ENCODE data around the gene VPS18. TPM values are rescaled to one million over a fixed set of nuclear protein-coding genes. Genes with fewer than 3 reads are reported as not detected.

Gene VPS18
- total and polyA plus RNA-seq, 2 donors (not counting 1 experiment from before 2014, with no cell fraction given), result 13.6 to 29.6 TPM

DNA sequence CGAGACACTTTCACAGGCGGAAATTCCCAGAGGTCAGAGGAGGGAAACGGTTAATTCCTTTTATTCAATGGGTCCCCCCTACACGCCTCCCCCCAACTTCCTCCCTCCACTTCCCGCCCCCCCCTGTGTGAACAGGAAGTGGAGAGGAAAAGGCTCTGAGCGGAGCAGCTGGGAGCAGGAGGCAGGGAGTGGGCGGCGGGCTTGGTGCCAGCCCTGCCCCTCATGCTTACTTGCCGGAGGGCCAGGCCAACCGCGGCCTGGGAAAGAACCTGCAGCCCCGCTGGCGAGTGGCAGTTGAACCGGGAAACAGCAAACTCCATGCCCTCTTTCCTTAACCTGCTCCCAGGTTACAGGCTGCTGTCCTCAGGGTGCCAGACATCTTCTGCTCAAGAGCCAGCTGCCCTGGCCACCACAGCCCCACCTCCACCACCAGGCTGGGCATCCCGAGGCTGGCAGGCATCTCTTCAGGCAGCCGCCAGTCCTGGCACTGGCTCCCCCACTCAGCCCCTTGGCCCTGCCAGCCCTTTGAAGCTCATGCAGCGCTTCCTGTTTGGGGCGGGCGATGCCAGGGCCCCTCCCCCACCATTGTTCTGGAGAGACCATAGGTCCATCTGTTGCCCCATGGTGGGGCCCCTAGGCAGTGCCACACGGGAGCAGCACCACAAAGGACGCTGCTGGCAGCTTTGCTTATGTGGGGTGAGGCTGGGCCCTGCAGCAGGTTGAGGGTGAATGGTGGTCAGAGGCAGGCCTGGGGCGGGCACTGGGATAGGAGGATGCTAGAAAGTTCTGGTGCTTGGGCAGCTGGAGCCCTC lies 12.9 kb downstream of the VPS18 start:
- Mint-ChIP-seq H3K4me1 (peaks cover 48% of the 10 kb centered on the region), H3K9me3 (ENCODE audit: insufficient read depth) (no peaks in the 10 kb centered on the region), H3K4me3 (peak overlapping the region; percentile 93), H3K27ac (peak overlapping the region; percentile 98), H3K27me3 (no peaks in the 10 kb centered on the region)
- Histone ChIP-seq H3K4me2 (replicated peaks; ENCODE audit: low read depth, low read length, poor library complexity, severe bottlenecking) (peak overlapping the region; percentile 98), H4K20me1 (ENCODE audit: control insufficient read depth, insufficient read depth, low read length, poor library complexity, severe bottlenecking) (peaks cover 6% of the 10 kb centered on the region), H3K9ac (ENCODE audit: low read length) (peak overlapping the region; percentile 86), H2AFZ (ENCODE audit: insufficient read depth, low read depth, low read length, poor library complexity, severe bottlenecking) (peak overlapping the region; percentile 73), H3K27ac (ENCODE audit: low read length in 2 of 2) (peak overlapping the region; percentile 98 to 99), H3K79me2 (ENCODE audit: control insufficient read depth, insufficient read depth, low read length) (no peaks in the 10 kb centered on the region), H3K4me1 (ENCODE audit: control insufficient read depth in 2 of 2, insufficient read depth in 2 of 2, low read length in 2 of 2) (peaks cover 30 to 60% of the 10 kb centered on the region in 2 donors), H3K27me3 (replicated peaks in 1 of 4; ENCODE audit: control extremely low read depth in 1 of 4, control insufficient read depth in 3 of 4, insufficient read depth in 4 of 4, low read length in 3 of 4) (no peaks in the 10 kb centered on the region), H3K9me3 (ENCODE audit: control extremely low read depth in 1 of 3, control insufficient read depth in 2 of 3, insufficient read depth in 1 of 3, low read length in 2 of 3) (no peaks in the 10 kb centered on the region), H3K36me3 (replicated peaks in 1 of 2; ENCODE audit: control extremely low read depth in 1 of 2, control insufficient read depth in 1 of 2, extremely low read depth in 1 of 2, insufficient read depth in 2 of 2, low read length in 1 of 2) (peaks cover 0 to 13% of the 10 kb centered on the region in 2 experiments), H3K4me3 (ENCODE audit: control extremely low read depth in 1 of 5, extremely low read depth in 1 of 5, insufficient read depth in 1 of 5, low read depth in 2 of 5, low read length in 4 of 5) (peak overlapping the region; percentile 46 to 95 (median 83))
- peak; percentile 76 for DNase-seq
- POLR2A ChIA-PET, result interaction anchor here (0.7 to 3.5 kb wide), 7 partner anchors 12 to 338 kb away, joined by 3 to 29 read pairs (median 7); partner anchors contain the start of genes CHP1, DLL4, EXD1 and INO80
- 7% methylated on average over 16 of the region's 22 CpGs for WGBS (ENCODE audit: insufficient coverage)
- no peak for TF ChIP-seq EZH2 (IDR thresholded peaks at IDR 0.05; ENCODE audit: borderline replicate concordance, insufficient read depth, low read depth, low read length, poor library complexity, severe bottlenecking)
- TF ChIP-seq, protein P1, sequence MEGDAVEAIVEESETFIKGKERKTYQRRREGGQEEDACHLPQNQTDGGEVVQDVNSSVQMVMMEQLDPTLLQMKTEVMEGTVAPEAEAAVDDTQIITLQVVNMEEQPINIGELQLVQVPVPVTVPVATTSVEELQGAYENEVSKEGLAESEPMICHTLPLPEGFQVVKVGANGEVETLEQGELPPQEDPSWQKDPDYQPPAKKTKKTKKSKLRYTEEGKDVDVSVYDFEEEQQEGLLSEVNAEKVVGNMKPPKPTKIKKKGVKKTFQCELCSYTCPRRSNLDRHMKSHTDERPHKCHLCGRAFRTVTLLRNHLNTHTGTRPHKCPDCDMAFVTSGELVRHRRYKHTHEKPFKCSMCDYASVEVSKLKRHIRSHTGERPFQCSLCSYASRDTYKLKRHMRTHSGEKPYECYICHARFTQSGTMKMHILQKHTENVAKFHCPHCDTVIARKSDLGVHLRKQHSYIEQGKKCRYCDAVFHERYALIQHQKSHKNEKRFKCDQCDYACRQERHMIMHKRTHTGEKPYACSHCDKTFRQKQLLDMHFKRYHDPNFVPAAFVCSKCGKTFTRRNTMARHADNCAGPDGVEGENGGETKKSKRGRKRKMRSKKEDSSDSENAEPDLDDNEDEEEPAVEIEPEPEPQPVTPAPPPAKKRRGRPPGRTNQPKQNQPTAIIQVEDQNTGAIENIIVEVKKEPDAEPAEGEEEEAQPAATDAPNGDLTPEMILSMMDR (IDR thresholded peaks at IDR 0.05), result no peak
- CTCF ChIA-PET, result interaction anchor here (1.1 to 9.5 kb wide), 15 partner anchors 8 to 867 kb away, joined by 3 to 176 read pairs (median 5); partner anchors contain the start of genes CHAC1, CHP1, DLL4 and MAPKBP1
- ATAC-seq (ENCODE audit: low read depth), result peak; percentile 25
- intact Hi-C loops (cut with micrococcal nuclease), result loop anchor here (1.0 to 10.0 kb wide), 11 partner anchors 19 to 988 kb away; partner anchors contain the start of genes CHAC1, CHP1, EXD1 and MGA

Data from B cell (primary cell).